GM12878 (cell line): ENCODE measurements around the gene POLA1. TPM values are rescaled to one million over a fixed set of nuclear protein-coding genes. Genes with fewer than 3 reads are reported as not detected.

Experiments used
- ATAC-seq: fragments of 200-7000 bp; cut with Tn5 transposase; 3 replicates; pipeline ENCODE4 v1.9.1; 2020; ENCODE audit warnings: mild to moderate bottlenecking, moderate library complexity
- BruUV-seq: library from RNA; stranded (reverse); fragments of 400-500 nt; replicated peaks from 2 replicates; lab custom pipeline; 2021; lab: Mats Ljungman, UMichigan
- CTCF ChIA-PET: fragments of 300-600 bp; sonication (Branson Sonifier 250); formaldehyde crosslinking; extraction: SDS; loops from one replicate; lab custom pipeline; 2021; ENCODE audit warnings: inconsistent platforms; lab: Yijun Ruan, JAX
- POLR2A ChIA-PET: fragments of 350-600 bp; formaldehyde crosslinking; extraction: SDS; loops from one replicate; lab custom pipeline; 2021; ENCODE audit warnings: inconsistent platforms; lab: Charles Lee
- RAD21 ChIA-PET: fragments of 300-600 bp; sonication (Branson Sonifier 250); formaldehyde crosslinking; loops from one replicate; lab custom pipeline; 2023; ENCODE audit warnings: antibody characterized with exemption; ENCODE audit not compliant: unreplicated experiment; lab: Charles Lee
- SMC1A ChIA-PET: fragments of 300-600 bp; sonication (Branson Sonifier 250); formaldehyde crosslinking; loops from one replicate; lab custom pipeline; 2023; ENCODE audit not compliant: unreplicated experiment, uncharacterized antibody; lab: Charles Lee
- DNase-seq: peaks from one replicate; pipeline ENCODE4 v3.0.0-alpha.2; 2011; ENCODE audit warnings: low read depth, low spot score
- FAIRE-seq: peaks from 3 replicates; lab custom pipeline; 2011; peaks lifted over from hg19 to GRCh38; lab: Jason Lieb, UNC
- H2AFZ ChIP-seq: 2 replicates; pipeline ENCODE4 v1.6.0; 2011; ENCODE audit warnings: low read depth, low read length, control low read depth; ENCODE audit not compliant: control insufficient read depth
- H3K27ac ChIP-seq: 2 replicates; pipeline ENCODE4 v1.5.1; 2011; ENCODE audit warnings: control low read depth; ENCODE audit not compliant: control insufficient read depth, insufficient read depth
- H3K27me3 ChIP-seq, 2 experiments: replicated peaks in 1 of 2; 2 replicates each; pipeline versions ENCODE4 v1.6.0 to v1.6.1; 2011; ENCODE audit warnings: low read length in 1 of 2; ENCODE audit not compliant: control insufficient read depth in 2 of 2, insufficient read depth in 2 of 2
- H3K36me3 ChIP-seq, 2 experiments: 2 replicates each; pipeline ENCODE4 v1.5.1; 2011; ENCODE audit warnings: low read length in 1 of 2; ENCODE audit not compliant: control insufficient read depth in 2 of 2, insufficient read depth in 2 of 2
- H3K4me1 ChIP-seq: 2 replicates; pipeline ENCODE4 v1.6.1; 2011; ENCODE audit warnings: mild to moderate bottlenecking, low read length, moderate library complexity, mixed read lengths; ENCODE audit not compliant: control insufficient read depth, insufficient read depth
- H3K4me2 ChIP-seq: 2 replicates; pipeline ENCODE4 v1.6.0; 2011; ENCODE audit warnings: control low read depth; ENCODE audit not compliant: control insufficient read depth, insufficient read depth
- H3K4me3 ChIP-seq: fragments of 200-600 bp; sonication (generic); 2 replicates; pipeline ENCODE4 v1.5.1; 2016
- H3K79me2 ChIP-seq: 2 replicates; pipeline ENCODE4 v1.6.0; 2011; ENCODE audit warnings: low read length; ENCODE audit not compliant: control insufficient read depth, insufficient read depth
- H3K9ac ChIP-seq: 2 replicates; pipeline ENCODE4 v1.8.0; 2011; ENCODE audit warnings: low read length, control low read depth, mixed read lengths; ENCODE audit not compliant: control insufficient read depth, insufficient read depth
- H3K9me3 ChIP-seq: replicated peaks from 3 replicates; pipeline ENCODE4 v1.5.1; 2011; ENCODE audit warnings: mild to moderate bottlenecking, low read length; ENCODE audit not compliant: control insufficient read depth, insufficient read depth
- H4K20me1 ChIP-seq: 2 replicates; pipeline ENCODE4 v1.6.0; 2011; ENCODE audit not compliant: control insufficient read depth, insufficient read depth
- BCL11A ChIP-seq: IDR thresholded peaks from 2 replicates; pipeline ENCODE4 v1.6.1; 2011; ENCODE audit warnings: low read depth, low read length
- BRCA1 ChIP-seq: IDR thresholded peaks from 2 replicates; pipeline ENCODE4 v1.6.1; 2011; ENCODE audit warnings: low read depth, low read length, improper control_type of control experiment
- CBX3 ChIP-seq: fragments of 200-600 bp; sonication (generic); IDR thresholded peaks from 2 replicates; pipeline ENCODE4 v1.6.1; 2016; ENCODE audit warnings: low read depth, borderline replicate concordance
- CHD2 ChIP-seq: IDR thresholded peaks from 2 replicates; pipeline ENCODE4 v1.6.1; 2011; ENCODE audit warnings: low read depth, low read length, improper control_type of control experiment, borderline replicate concordance
- DPF2 ChIP-seq: fragments of 450-650 bp; IDR thresholded peaks from 2 replicates; pipeline ENCODE4 v1.6.1; 2017; ENCODE audit warnings: mild to moderate bottlenecking
- E4F1 ChIP-seq: fragments of 450-650 bp; IDR thresholded peaks from 2 replicates; pipeline ENCODE4 v1.6.1; 2018; ENCODE audit warnings: borderline replicate concordance, mild to moderate bottlenecking; ENCODE audit not compliant: partially characterized antibody
- ETV6 ChIP-seq, 2 experiments: fragments of 450-650 bp in 1 of 2; IDR thresholded peaks in 1 of 2; conservative IDR thresholded peaks in 1 of 2; 2 replicates each; pipeline ENCODE4 v1.6.1; 2014; ENCODE audit warnings: antibody characterized with exemption in 1 of 2, borderline replicate concordance in 1 of 2, low read depth in 1 of 2, mild to moderate bottlenecking in 1 of 2, moderate library complexity in 1 of 2
- FOXK2 ChIP-seq: fragments of 450-650 bp; IDR thresholded peaks from 2 replicates; pipeline ENCODE4 v1.6.1; 2017; ENCODE audit warnings: mild to moderate bottlenecking, moderate library complexity
- HDAC6 ChIP-seq: fragments of 200-600 bp; sonication (generic); IDR thresholded peaks from one replicate; pipeline ENCODE4 v1.8.0; 2017; ENCODE audit warnings: antibody characterized with exemption; ENCODE audit not compliant: unreplicated experiment
- NFXL1 ChIP-seq: fragments of 450-650 bp; IDR thresholded peaks from 2 replicates; pipeline ENCODE4 v1.6.1; 2017; ENCODE audit warnings: antibody characterized with exemption, mild to moderate bottlenecking, borderline replicate concordance
- NR2C1 ChIP-seq: fragments of 450-650 bp; IDR thresholded peaks from 2 replicates; pipeline ENCODE4 v1.6.1; 2017; ENCODE audit warnings: antibody characterized with exemption, mild to moderate bottlenecking, moderate library complexity
- POLR2A ChIP-seq: IDR thresholded peaks from 2 replicates; pipeline ENCODE4 v1.6.1; 2011; ENCODE audit warnings: low read depth, mild to moderate bottlenecking, low read length
- POU2F2 ChIP-seq: IDR thresholded peaks from 3 replicates; pipeline ENCODE4 v1.6.1; 2011; ENCODE audit warnings: low read depth, mild to moderate bottlenecking, low read length, borderline replicate concordance
- SIX5 ChIP-seq: IDR thresholded peaks from 2 replicates; pipeline ENCODE4 v1.6.1; 2011; ENCODE audit warnings: mild to moderate bottlenecking, low read depth, low read length, moderate library complexity; ENCODE audit not compliant: severe bottlenecking
- SP1 ChIP-seq: IDR thresholded peaks from one replicate; pipeline ENCODE4 v1.6.1; 2011; ENCODE audit warnings: low read depth, low read length
- SUPT20H ChIP-seq: IDR thresholded peaks from 2 replicates; pipeline ENCODE4 v1.6.1; 2011; ENCODE audit warnings: low read depth, mild to moderate bottlenecking, low read length, moderate library complexity, borderline replicate concordance; ENCODE audit not compliant: control insufficient read depth
- WRNIP1 ChIP-seq: IDR thresholded peaks from 2 replicates; pipeline ENCODE4 v1.6.1; 2011; ENCODE audit warnings: low read depth, low read length, improper control_type of control experiment, borderline replicate concordance
- ZNF217 ChIP-seq: fragments of 450-650 bp; IDR thresholded peaks from 2 replicates; pipeline ENCODE4 v1.6.1; 2017; ENCODE audit warnings: antibody characterized with exemption, mild to moderate bottlenecking
- WGBS: methylation state at CpG from one replicate; pipeline ENCODE4 v1.1.6; 2016; ENCODE audit warnings: low lambda C conversion rate; ENCODE audit not compliant: insufficient replicate concordance, insufficient coverage; ENCODE audit errors: missing lambda C conversion rate; 5-methylcytosine and 5-hydroxymethylcytosine counted together
- in situ Hi-C: fragments of 300-500 bp; cut with MboI; formaldehyde crosslinking; loops from 9 replicates; pipeline ENCODE4 v1.14.3; 2018; ENCODE audit warnings: mixed read lengths
- intact Hi-C: fragments of 100-400 bp; cut with micrococcal nuclease; formaldehyde crosslinking; loops from one replicate; pipeline ENCODE4 v1.14.2; 2022; ENCODE audit not compliant: unreplicated experiment
- polyA plus RNA-seq, 11 experiments: library from polyadenylated mRNA; depleted of rRNA in 4 of 11; unstranded in 6 of 11; stranded (reverse) in 5 of 11; fragments of >200 nt; fragmentation: Nextera tagmentation in 4 of 11; fragmentation: Illumina TruSeq in 1 of 11; extraction: Ambion mirVana in 4 of 11; extraction: Trizol in 1 of 11; gene quantifications; 1 replicate in 1 of 11; 2 replicates in 10 of 11; pipeline versions ENCODE4 v1.2.1 to v1.2.3, GENCODE V29; 2011 to 2016; ENCODE audit warnings: inconsistent platforms in 2 of 11, missing spikeins in 2 of 11, low read depth in 1 of 11
- total RNA-seq, 4 experiments: library from RNA; depleted of rRNA in 3 of 4; stranded (reverse); fragments of >200 nt in 3 of 4; fragmentation: Illumina TruSeq in 1 of 4; extraction: Trizol in 1 of 4; gene quantifications; 2 replicates each; pipeline versions ENCODE4 v1.2.1 to v1.2.3, GENCODE V29; 2013 to 2021
- TF ChIP-seq, protein P1 (sequence below): IDR thresholded peaks from 2 replicates; pipeline ENCODE4 v1.6.1; 2012; ENCODE audit warnings: low read depth, low read length, improper control_type of control experiment
- TF ChIP-seq, protein P2 (sequence below): IDR thresholded peaks from 2 replicates; pipeline ENCODE4 v1.6.1; 2012; ENCODE audit warnings: low read length, inconsistent platforms

Gene POLA1
- total and polyA plus RNA-seq, 10 of the 15 experiments (the other 5 are each of a cell fraction or from before 2014, with no cell fraction given) = 6.5 to 34.7 (median 24.8) TPM

- TF ChIP-seq NFXL1 (no peak), POU2F2 (no peak), CBX3 (no peak), ZNF217 (no peak), POLR2A (no peak)
- TF ChIP-seq, protein P1, sequence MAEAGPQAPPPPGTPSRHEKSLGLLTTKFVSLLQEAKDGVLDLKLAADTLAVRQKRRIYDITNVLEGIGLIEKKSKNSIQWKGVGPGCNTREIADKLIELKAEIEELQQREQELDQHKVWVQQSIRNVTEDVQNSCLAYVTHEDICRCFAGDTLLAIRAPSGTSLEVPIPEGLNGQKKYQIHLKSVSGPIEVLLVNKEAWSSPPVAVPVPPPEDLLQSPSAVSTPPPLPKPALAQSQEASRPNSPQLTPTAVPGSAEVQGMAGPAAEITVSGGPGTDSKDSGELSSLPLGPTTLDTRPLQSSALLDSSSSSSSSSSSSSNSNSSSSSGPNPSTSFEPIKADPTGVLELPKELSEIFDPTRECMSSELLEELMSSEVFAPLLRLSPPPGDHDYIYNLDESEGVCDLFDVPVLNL = no peak
Measured at GRCh38 chrX:24925430-24925829, 231.7 kb downstream of the POLA1 start (continued).

GRCh38 chrX:24927372-24927771, 233.7 kb downstream of the POLA1 start:
- Histone ChIP-seq H3K9me3 (no peaks in the 10 kb centered on the region), H3K27ac (no peak overlapping the region), H3K27me3 (no peaks in the 10 kb centered on the region), H3K4me2 (no peak overlapping the region), H3K9ac (no peak overlapping the region), H2AFZ (no peak overlapping the region), H3K79me2 (no peaks in the 10 kb centered on the region)
- POLR2A ChIA-PET = no interaction called here
- SMC1A ChIA-PET = no interaction called here
- no TSS peak for BruUV-seq
- intact Hi-C loops = no loop called here
- no peak for TF ChIP-seq E4F1
- no peak for TF ChIP-seq FOXK2
- no peak for TF ChIP-seq ETV6 (conservative IDR thresholded peaks at IDR 0.05 in 1 of 2, IDR thresholded peaks at IDR 0.05 in 1 of 2; ENCODE audit: borderline replicate concordance in 1 of 2, low read depth in 1 of 2)
- TF ChIP-seq DPF2 = no peak
- no peak for TF ChIP-seq SP1
- TF ChIP-seq, protein P2, sequence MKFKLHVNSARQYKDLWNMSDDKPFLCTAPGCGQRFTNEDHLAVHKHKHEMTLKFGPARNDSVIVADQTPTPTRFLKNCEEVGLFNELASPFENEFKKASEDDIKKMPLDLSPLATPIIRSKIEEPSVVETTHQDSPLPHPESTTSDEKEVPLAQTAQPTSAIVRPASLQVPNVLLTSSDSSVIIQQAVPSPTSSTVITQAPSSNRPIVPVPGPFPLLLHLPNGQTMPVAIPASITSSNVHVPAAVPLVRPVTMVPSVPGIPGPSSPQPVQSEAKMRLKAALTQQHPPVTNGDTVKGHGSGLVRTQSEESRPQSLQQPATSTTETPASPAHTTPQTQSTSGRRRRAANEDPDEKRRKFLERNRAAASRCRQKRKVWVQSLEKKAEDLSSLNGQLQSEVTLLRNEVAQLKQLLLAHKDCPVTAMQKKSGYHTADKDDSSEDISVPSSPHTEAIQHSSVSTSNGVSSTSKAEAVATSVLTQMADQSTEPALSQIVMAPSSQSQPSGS = no peak
- TF ChIP-seq NR2C1 = no peak
- TF ChIP-seq WRNIP1 = no peak
- no peak for TF ChIP-seq SUPT20H
- TF ChIP-seq BRCA1 = no peak
- TF ChIP-seq HDAC6 = no peak
- no peak for TF ChIP-seq BCL11A
- no peak for TF ChIP-seq CHD2
- TF ChIP-seq SIX5 = no peak
- TF ChIP-seq, all 136 proteins: peak for 0
- ATAC-seq = no peak
- 50% methylated on average over 5 of the region's 5 CpGs for WGBS
- CTCF ChIA-PET = interaction anchor here (1.0 kb wide), 1 partner anchor 110 kb away, joined by 4 read pairs; no protein-coding TSS in a partner anchor
- no peak for FAIRE-seq
- in situ Hi-C loops = no loop called here
- Histone ChIP-seq H3K4me3 (no peak overlapping the region), H3K36me3 (no peaks in the 10 kb centered on the region), H4K20me1 (no peaks in the 10 kb centered on the region), H3K4me1 (no peaks in the 10 kb centered on the region)
- RAD21 ChIA-PET = no interaction called here
- no peak for DNase-seq
